Type B pancreatic cell (in vitro differentiated cells): ENCODE measurements around the gene CNIH3. TPM values are rescaled to one million over a fixed set of nuclear protein-coding genes. Genes with fewer than 3 reads are reported as not detected.
A peak's percentile ranks its signal among the peaks of the same experiment; 100 is the strongest.

Source experiments
- DNase-seq: peaks from one replicate; pipeline ENCODE4 v3.0.0; 2021; ENCODE audit warnings: mixed read lengths; ENCODE audit not compliant: unreplicated experiment; ENCODE audit errors: extremely low spot score
- H3K27ac Mint-ChIP-seq: 2 replicates; pipeline ENCODE4 v1.8.0; 2021; ENCODE audit warnings: mild to moderate bottlenecking, mixed read lengths
- H3K27me3 Mint-ChIP-seq: 2 replicates; pipeline ENCODE4 v1.8.0; 2021; ENCODE audit warnings: mixed read lengths
- H3K36me3 Mint-ChIP-seq: 2 replicates; pipeline ENCODE4 v1.8.0; 2021; ENCODE audit warnings: mixed read lengths
- H3K4me1 Mint-ChIP-seq: one replicate; pipeline ENCODE4 v1.8.0; 2021; ENCODE audit warnings: mixed read lengths; ENCODE audit not compliant: unreplicated experiment
- H3K4me3 Mint-ChIP-seq: 2 replicates; pipeline ENCODE4 v1.8.0; 2021; ENCODE audit warnings: mild to moderate bottlenecking, mixed read lengths
- H3K9me3 Mint-ChIP-seq: 2 replicates; pipeline ENCODE4 v1.8.0; 2021; ENCODE audit warnings: mixed read lengths
- CTCF ChIP-seq: fragments of 200-600 bp; sonication (generic); conservative IDR thresholded peaks from 2 replicates; pipeline ENCODE4 v1.5.0; 2021; ENCODE audit warnings: antibody characterized with exemption, mild to moderate bottlenecking
- total RNA-seq: library from RNA; stranded (reverse); gene quantifications from 2 replicates; pipeline ENCODE4 v1.2.1, GENCODE V29; 2021; ENCODE audit warnings: low replicate concordance

CNIH3 gene
- total RNA-seq, 1 donor from 2014 or later, result 4.5 TPM

DNA sequence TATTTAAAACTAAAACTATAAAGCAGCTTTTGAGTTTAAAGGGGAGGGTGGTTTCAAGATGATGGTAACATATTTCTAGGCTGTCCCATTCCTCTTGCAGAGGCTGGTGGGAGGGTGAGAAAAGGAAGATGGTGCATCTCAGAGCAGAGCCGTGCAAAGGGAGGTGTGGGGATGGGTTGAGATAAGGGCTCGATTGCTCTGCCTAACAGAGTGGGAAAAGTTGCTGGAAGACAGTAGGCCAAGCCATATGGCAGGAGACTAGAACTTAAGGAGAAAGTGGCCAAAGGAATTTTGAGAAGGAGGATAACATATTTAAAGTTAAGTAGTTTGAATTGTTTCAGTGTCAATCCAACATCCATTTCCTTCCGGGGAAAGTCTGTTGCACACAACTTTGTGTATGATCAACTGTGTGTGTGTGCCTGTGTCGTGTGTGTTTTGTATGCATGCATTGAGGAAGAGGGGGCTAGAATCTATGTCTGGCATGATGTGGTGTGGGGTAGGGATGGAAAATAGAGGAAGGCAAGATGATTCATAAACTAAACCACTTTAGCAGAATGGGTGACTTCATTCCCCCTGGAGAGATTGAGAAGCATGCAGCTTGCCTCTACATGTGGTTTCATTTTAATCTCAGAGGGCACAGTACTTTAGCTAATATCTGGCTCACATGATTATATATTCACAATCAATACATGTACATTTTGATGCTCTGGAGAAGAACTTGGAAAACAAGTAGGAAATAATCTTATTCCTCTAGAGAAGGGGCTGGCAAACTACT, 168.3 kb downstream of the CNIH3 start:
- H3K27me3 Mint-ChIP-seq, result no peaks in the 10 kb centered on the region
- H3K4me3 Mint-ChIP-seq, result no peak overlapping the region
- no peaks in the 10 kb centered on the region for H3K9me3 Mint-ChIP-seq
- peaks cover 17% of the 10 kb centered on the region for H3K4me1 Mint-ChIP-seq
- no peaks in the 10 kb centered on the region for H3K36me3 Mint-ChIP-seq
- no peak overlapping the region for H3K27ac Mint-ChIP-seq
- DNase-seq, result no peak
- no peak for TF ChIP-seq CTCF

DNA sequence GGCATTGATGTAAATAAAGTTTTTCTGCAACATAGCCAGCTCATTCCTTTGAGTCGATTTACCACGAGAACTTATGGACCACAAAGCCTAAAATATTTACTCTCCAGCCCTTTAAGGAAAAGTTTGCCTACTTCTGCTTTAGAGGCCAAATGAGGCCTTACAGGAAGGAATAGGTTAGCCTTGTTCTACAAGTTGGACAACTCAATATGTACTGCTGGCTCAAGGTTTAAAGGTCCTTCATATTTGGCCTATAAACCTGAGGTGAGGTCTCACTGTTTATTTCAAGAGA, 168.9 kb downstream of the CNIH3 start:
- H3K27ac Mint-ChIP-seq, result no peak overlapping the region
- H3K36me3 Mint-ChIP-seq, result no peaks in the 10 kb centered on the region
- H3K4me1 Mint-ChIP-seq, result peaks cover 17% of the 10 kb centered on the region
- H3K9me3 Mint-ChIP-seq, result no peaks in the 10 kb centered on the region
- no peaks in the 10 kb centered on the region for H3K27me3 Mint-ChIP-seq
- DNase-seq, result no peak
- H3K4me3 Mint-ChIP-seq, result no peak overlapping the region
- TF ChIP-seq CTCF, result no peak

DNA sequence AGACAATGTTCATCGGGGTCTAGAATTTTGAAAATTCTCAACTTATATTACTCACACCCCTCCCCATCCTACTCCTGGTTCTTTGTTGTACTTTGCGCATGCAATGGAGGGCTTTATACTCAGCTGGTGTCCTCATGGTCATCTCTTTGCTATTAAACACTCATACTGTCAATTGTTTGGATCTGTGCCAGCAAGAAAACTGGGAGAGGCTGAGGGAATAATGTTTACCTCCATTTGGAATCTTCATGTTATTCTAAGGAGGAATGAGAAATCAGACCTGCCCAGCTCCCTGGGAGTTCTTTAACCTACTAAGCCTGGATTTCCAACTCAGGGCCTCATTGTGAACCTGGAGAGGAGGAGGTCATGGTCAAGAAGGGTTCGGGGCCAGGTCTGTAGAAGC, 169.5 kb downstream of the CNIH3 start:
- TF ChIP-seq CTCF, result no peak
- DNase-seq, result no peak
- Mint-ChIP-seq H3K36me3 (no peaks in the 10 kb centered on the region), H3K9me3 (no peaks in the 10 kb centered on the region), H3K4me3 (no peak overlapping the region), H3K4me1 (peaks cover 17% of the 10 kb centered on the region), H3K27me3 (no peaks in the 10 kb centered on the region), H3K27ac (no peak overlapping the region)

- no peaks in the 10 kb centered on the region for H3K36me3 Mint-ChIP-seq
- H3K4me3 Mint-ChIP-seq, result no peak overlapping the region
- peaks cover 17% of the 10 kb centered on the region for H3K4me1 Mint-ChIP-seq
- TF ChIP-seq CTCF, result no peak
- DNase-seq, result peak; percentile 11
- no peak overlapping the region for H3K27ac Mint-ChIP-seq
- no peaks in the 10 kb centered on the region for H3K27me3 Mint-ChIP-seq
- no peaks in the 10 kb centered on the region for H3K9me3 Mint-ChIP-seq
Observed at GRCh38 chr1:224786533-224787250, 170.6 kb downstream of the CNIH3 start.

DNA sequence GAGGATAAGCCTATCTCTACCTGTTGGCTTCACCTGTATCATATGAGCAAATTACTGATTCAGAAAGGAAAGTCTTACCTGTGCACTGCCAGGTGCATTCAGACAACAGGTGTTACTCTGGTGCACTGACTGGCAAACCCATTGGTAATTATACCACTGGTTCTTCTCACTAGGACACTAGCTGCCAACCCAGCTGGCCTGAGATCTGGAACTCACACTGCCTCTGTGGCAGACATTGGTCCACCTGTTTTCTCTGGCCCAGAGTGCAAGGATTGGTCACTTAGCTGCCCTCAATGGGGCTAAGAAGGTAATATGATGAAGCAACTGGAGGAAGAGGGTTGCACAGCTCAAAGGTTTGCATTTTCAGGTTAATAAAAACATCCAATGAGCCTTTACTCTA, 173.2 kb downstream of the CNIH3 start:
- H3K9me3 Mint-ChIP-seq, result no peaks in the 10 kb centered on the region
- TF ChIP-seq CTCF, result no peak

More for the DNA sequence above, 173.2 kb downstream of the CNIH3 start:
- Mint-ChIP-seq H3K36me3 (no peaks in the 10 kb centered on the region), H3K27me3 (no peaks in the 10 kb centered on the region), H3K4me3 (no peak overlapping the region), H3K4me1 (peaks cover 10% of the 10 kb centered on the region), H3K27ac (no peak overlapping the region)
- DNase-seq, result no peak

Other genes starting within 250 kb of the CNIH3 start
- 75.1 and 86.4 TPM in 2 replicates for gene WDR26, start 181.5 kb upstream of the CNIH3 start, total RNA-seq